K562 (cell line): Measurements from ENCODE around the gene PRRT1. TPM values are rescaled to one million over a fixed set of nuclear protein-coding genes. Genes with fewer than 3 reads are reported as not detected.

Experiments used
- ARID3A ChIP-seq: IDR thresholded peaks from 2 replicates; pipeline ENCODE4 v1.6.1; 2012; ENCODE audit warnings: low read depth, low read length, improper control_type of control experiment, borderline replicate concordance
- ATF6 ChIP-seq: sonication (generic); formaldehyde crosslinking; IDR thresholded peaks from 2 replicates; pipeline ENCODE4 v1.4.0; 2020; ENCODE audit warnings: mild to moderate bottlenecking, missing genetic modification reagents
- BRD9 ChIP-seq: fragments of 450-650 bp; IDR thresholded peaks from 2 replicates; pipeline ENCODE4 v1.6.1; 2018; ENCODE audit warnings: low read depth; ENCODE audit not compliant: partially characterized antibody
- CHD2 ChIP-seq: IDR thresholded peaks from 2 replicates; pipeline ENCODE4 v1.6.1; 2011; ENCODE audit warnings: low read depth, low read length
- E2F4 ChIP-seq: sonication (generic); formaldehyde crosslinking; IDR thresholded peaks from 2 replicates; pipeline ENCODE4 v1.8.0; 2022; ENCODE audit warnings: mild to moderate bottlenecking, low read depth, missing genetic modification reagents
- GTF2F1 ChIP-seq: IDR thresholded peaks from 2 replicates; pipeline ENCODE4 v1.6.1; 2011; ENCODE audit warnings: low read depth, low read length, improper control_type of control experiment
- HCFC1 ChIP-seq: IDR thresholded peaks from 2 replicates; pipeline ENCODE4 v1.6.1; 2012; ENCODE audit warnings: low read depth, low read length, improper control_type of control experiment
- HEY1 ChIP-seq: fragments of 250-450 bp; sonication (Bioruptor Pico); IDR thresholded peaks from 2 replicates; pipeline ENCODE4 v1.5.0; 2020; ENCODE audit warnings: mild to moderate bottlenecking, moderate library complexity, borderline replicate concordance
- L3MBTL2 ChIP-seq: fragments of 450-650 bp; IDR thresholded peaks from 2 replicates; pipeline ENCODE4 v1.6.1; 2016; ENCODE audit warnings: mild to moderate bottlenecking, moderate library complexity
- NCOR1 ChIP-seq: fragments of 450-650 bp; IDR thresholded peaks from 2 replicates; pipeline ENCODE4 v1.6.1; 2016; ENCODE audit warnings: mild to moderate bottlenecking, moderate library complexity
- POLR2B ChIP-seq: fragments of 450-650 bp; IDR thresholded peaks from 2 replicates; pipeline ENCODE4 v1.6.1; 2018; ENCODE audit warnings: low read depth; ENCODE audit not compliant: partially characterized antibody
- ZBTB26 ChIP-seq: fragments of 450-650 bp; formaldehyde crosslinking; IDR thresholded peaks from 2 replicates; pipeline ENCODE4 v1.4.0; 2022; ENCODE audit warnings: missing genetic modification characterization
- ZKSCAN3 ChIP-seq: fragments of 250-450 bp; sonication (Bioruptor Pico); IDR thresholded peaks from 2 replicates; pipeline ENCODE4 v1.4.0; 2020
- ZNF212 ChIP-seq: fragments of 450-650 bp; formaldehyde crosslinking; IDR thresholded peaks from 2 replicates; pipeline ENCODE4 v1.4.0; 2020; ENCODE audit warnings: mild to moderate bottlenecking
- ZNF609 ChIP-seq: sonication (generic); formaldehyde crosslinking; IDR thresholded peaks from 2 replicates; pipeline ENCODE4 v1.8.1; 2023; ENCODE audit warnings: missing genetic modification reagents, mild to moderate bottlenecking, borderline replicate concordance
- ZNF699 ChIP-seq: fragments of 250-450 bp; sonication (Bioruptor Pico); IDR thresholded peaks from 2 replicates; pipeline ENCODE4 v1.8.0; 2021; ENCODE audit warnings: mild to moderate bottlenecking, moderate library complexity; ENCODE audit not compliant: insufficient replicate concordance
- polyA plus RNA-seq, 8 experiments: library from polyadenylated mRNA; depleted of rRNA in 4 of 8; stranded (reverse) in 5 of 8; unstranded in 3 of 8; fragments of >200 nt; fragmentation: Nextera tagmentation in 2 of 8; fragmentation: Illumina TruSeq in 1 of 8; extraction: Ambion mirVana in 2 of 8; extraction: Trizol in 1 of 8; gene quantifications; 2 replicates each; pipeline versions ENCODE4 v1.2.1 to v1.2.3, GENCODE V29; 2011 to 2014; ENCODE audit warnings: inconsistent platforms in 1 of 8, missing spikeins in 1 of 8
- total RNA-seq, 7 experiments: library from RNA; depleted of rRNA in 6 of 7; stranded (reverse); fragments of >200 nt in 6 of 7; fragmentation: Illumina TruSeq in 2 of 7; extraction: Trizol in 2 of 7; gene quantifications; 2 replicates each; pipeline versions ENCODE4 v1.2.1 to v1.2.3, GENCODE V29; 2011 to 2021; ENCODE audit warnings: low replicate concordance in 1 of 7

The PRRT1 gene
- total and polyA plus RNA-seq, 9 of the 15 experiments (the other 6 are each of a cell fraction or from before 2014, with no cell fraction given) = 0.14 to 3.5 (median 0.41) TPM

GRCh38 chr6:32177788-32178546 lies 26.2 kb upstream of the PRRT1 start, which contains the start of gene RNF5 (continued):
- TF ChIP-seq BRD9 (no peak), ZNF212 (CRISPR knock-in tag) (no peak), ZKSCAN3 (CRISPR knock-in tag) (no peak), E2F4 (CRISPR knock-in tag) (no peak), ZBTB26 (CRISPR knock-in tag) (no peak), ATF6 (CRISPR knock-in tag) (0 out of 2 replicates have a peak, but pooled peaks have one; percentile 10), CHD2 (peak; percentile 88), ZNF699 (CRISPR knock-in tag) (no peak), L3MBTL2 (peak; percentile 94), NCOR1 (no peak), ARID3A (peak; percentile 97), HCFC1 (peak; percentile 8; the same call in 1 of the 2 replicates), POLR2B (peak; percentile 62), ZNF609 (CRISPR knock-in tag) (no peak), HEY1 (CRISPR knock-in tag) (no peak), GTF2F1 (no peak)
